Globus pallidus (tissue), 1 donor: Measurements from ENCODE around the gene CTCF.
"Not testable (repeated sequence)": the region's sequence is repeated elsewhere in the genome, so short reads cannot be mapped to it uniquely, and the experiment has no call there.

Source experiments
- DNase-seq: peaks from one replicate; pipeline ENCODE4 v3.0.0-alpha.2; 2015; ENCODE audit warnings: low spot score

The CTCF gene, protein sequence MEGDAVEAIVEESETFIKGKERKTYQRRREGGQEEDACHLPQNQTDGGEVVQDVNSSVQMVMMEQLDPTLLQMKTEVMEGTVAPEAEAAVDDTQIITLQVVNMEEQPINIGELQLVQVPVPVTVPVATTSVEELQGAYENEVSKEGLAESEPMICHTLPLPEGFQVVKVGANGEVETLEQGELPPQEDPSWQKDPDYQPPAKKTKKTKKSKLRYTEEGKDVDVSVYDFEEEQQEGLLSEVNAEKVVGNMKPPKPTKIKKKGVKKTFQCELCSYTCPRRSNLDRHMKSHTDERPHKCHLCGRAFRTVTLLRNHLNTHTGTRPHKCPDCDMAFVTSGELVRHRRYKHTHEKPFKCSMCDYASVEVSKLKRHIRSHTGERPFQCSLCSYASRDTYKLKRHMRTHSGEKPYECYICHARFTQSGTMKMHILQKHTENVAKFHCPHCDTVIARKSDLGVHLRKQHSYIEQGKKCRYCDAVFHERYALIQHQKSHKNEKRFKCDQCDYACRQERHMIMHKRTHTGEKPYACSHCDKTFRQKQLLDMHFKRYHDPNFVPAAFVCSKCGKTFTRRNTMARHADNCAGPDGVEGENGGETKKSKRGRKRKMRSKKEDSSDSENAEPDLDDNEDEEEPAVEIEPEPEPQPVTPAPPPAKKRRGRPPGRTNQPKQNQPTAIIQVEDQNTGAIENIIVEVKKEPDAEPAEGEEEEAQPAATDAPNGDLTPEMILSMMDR

DNA sequence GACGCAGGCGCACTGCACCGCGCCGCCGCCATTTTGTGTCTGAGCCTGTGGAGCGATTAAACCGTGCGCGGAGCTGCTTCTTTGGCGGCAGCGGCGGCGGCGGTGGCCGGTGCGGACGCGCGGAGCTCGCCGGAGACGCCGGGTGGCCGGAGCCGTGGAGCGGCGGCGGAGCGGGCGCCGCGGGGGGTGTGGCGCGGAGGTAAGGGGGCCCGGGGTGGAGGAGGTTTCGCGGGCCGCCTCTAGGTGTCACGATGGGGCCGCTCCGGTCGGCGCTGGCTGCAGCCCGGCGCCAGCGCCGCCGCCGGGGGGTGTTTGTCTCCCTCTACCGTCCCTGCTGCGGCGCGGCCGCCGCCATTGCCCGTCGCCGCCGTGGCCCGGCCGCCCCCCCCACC is at the start of gene CTCF:
CTCF (plus strand) TSS at position 1 of the 392 bp plus-strand sequence. CDS start 48,307 bp downstream, outside the sequence.
- peak; percentile 87 for DNase-seq

DNA sequence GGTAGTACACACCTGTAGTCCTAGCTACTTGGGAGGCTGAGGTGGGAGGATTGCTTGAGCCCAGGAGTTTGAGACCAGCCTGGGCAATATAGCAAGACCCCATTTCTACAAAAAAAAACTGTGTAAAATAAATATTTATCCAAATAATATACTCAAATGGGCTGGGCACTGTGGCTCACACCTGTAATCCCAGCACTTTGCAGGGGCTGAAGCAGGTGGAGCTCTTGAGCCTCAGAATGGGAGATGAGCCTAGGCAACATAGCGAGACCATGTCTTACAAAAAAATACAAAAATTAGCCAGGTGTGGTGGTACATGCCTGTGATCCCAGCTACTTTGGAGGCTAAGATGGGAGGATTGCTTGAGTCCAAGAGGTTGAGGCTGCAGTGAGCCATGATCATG is 48.4 kb upstream of the CTCF start:
- DNase-seq: not testable (repeated sequence)

DNA sequence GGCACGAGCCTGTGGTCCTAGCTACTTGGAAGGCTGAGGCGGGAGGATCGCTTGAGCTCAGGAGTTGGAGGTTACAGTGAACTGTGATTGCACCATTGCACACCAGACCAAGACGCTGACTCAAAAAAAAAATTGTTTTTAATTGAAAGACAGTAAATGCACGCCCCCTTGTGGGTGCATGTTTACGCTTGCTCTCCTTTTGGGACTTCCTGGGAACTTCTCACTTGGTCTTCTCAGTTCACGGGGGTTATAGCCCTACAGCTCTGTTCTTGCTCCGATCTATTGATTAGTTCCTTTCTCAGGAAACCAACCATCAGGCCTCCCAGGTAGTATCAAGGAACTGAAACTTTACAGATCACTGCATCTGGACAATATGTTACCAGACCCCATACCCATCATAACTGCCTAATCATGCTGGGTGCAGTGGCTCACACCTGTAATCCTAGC is 47.9 kb upstream of the CTCF start:
- peak; percentile 64 for DNase-seq

DNA sequence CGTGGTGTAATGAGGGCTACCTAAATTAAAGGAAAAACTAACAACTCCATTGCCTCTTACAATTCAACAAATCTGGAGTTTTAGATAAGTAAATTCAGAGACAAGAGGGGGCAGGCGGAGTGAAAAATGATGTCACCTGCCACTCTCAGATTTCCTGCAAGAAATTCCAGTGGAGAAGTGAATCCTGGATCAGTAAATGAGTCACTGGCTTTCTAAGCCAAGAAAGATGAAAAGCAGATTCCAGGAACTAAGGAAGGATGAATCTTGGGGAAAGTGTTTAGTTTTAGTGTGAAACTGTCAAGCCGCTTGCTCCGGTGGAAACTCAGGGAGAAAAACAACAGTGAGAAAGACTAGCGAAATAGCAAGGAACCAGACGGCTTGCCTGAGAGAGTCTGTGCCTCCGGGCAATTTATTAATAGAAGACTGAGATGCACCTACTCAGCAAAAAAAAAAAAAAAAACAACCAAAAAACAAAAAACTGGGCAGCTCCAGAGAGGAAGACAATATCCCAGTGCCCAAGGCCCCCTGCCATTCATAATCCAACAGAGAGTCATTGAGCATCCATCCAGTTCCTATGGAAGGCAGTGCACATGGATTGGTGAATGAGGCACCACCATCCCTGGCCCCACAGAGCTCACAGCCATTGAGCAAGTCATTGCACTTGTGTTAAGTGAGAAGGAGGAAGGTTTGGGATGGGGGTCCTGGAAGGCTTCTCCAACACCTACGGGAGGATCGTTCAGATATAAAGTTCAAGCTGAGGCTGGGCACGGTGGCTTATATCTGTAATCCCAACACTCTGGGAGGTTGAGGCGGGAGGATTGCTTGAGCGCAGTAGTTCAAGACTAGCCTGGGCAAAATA is 45.8 kb upstream of the CTCF start:
- no peak for DNase-seq

DNA sequence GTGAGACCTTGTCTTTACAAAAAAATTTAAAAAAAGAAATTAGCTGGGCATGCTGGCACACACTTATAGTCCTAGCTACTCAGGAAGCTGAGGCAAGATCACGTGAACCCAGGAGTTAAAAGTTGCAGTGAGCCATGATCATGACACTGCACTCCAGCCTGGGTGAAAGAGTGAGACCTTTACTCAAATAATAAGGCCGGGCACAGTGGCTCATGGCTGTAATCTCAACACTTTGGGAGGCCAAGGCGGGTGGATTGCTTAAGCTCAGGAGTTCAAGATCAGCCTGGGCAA is 45.2 kb upstream of the CTCF start:
- DNase-seq: no peak

DNA sequence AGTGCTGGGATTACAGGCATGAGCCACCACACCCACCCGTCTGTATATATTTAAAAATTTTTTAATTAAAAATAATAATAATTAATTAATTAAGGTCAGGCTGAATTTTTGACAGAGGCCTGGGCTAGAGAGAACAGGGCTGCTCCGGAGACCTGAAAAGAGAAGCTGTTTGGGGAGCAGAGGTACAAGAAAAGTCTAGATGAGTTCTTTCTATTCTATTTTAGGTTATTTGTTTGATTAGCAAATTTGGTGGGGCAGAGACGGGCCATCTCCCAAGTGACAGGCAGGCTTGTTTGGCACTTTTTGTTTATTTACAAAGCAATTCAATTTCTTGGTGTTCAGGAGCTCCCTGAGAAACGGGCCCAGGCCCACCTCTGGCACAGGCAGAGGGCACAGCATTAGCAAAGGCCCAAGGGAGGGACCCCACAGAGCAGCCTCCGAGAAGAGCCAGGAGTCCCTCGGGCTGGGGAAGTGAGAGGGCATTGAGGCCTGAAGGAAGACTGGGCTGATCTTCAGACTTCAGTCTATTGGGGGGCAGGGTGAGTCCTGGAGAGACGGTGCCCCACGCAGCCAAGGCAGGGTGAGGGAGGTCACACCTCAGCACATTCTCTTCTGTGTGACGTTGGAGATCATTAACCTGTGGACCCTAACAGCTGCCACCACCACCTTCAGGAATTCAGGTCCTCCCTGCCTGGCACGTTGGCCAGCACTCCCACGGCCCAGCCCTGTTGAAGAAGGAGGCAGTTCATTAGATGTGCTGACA is 44.5 kb upstream of the CTCF start:
- DNase-seq: no peak

DNA sequence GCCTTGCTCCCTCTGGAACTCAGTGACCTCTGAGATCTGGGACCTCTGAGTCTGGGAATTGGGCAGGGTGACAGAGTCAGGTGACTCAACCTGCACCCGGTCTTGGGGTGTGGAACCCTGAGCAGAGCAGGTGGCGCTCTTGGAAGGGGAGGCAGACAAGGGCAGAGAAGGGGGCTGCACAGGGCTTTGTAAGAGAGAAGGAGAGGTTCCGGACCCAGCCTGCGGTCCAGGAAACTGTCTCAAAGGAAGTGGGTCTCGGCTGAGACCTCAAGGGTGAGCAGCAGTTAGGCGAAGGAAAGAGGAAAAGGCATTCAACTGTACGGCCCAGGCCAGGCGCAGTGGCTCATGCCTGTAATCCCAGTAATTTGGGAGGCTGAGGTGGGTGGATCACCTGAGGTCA is 43.6 kb upstream of the CTCF start:
- DNase-seq: no peak

DNA sequence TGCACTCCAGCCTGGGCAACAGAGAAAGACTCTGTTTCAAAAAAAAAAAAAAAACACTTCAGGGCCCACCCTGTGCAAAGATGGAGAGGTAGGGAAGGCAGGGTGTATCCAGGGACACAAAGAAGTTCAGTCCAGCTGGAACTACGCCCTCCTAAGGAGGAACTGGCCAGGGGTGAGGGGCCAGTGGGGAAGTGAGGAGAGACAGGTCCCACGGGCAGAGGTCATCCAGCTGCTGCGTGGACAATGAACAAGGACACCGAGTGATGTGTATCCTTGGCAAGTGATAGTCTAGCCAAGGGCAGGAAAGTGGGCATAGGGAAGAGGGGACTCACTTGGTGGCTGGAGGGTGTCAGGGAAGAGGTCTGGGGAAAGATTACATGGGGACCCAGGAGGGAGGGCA is 43.1 kb upstream of the CTCF start:
- DNase-seq: no peak

DNA sequence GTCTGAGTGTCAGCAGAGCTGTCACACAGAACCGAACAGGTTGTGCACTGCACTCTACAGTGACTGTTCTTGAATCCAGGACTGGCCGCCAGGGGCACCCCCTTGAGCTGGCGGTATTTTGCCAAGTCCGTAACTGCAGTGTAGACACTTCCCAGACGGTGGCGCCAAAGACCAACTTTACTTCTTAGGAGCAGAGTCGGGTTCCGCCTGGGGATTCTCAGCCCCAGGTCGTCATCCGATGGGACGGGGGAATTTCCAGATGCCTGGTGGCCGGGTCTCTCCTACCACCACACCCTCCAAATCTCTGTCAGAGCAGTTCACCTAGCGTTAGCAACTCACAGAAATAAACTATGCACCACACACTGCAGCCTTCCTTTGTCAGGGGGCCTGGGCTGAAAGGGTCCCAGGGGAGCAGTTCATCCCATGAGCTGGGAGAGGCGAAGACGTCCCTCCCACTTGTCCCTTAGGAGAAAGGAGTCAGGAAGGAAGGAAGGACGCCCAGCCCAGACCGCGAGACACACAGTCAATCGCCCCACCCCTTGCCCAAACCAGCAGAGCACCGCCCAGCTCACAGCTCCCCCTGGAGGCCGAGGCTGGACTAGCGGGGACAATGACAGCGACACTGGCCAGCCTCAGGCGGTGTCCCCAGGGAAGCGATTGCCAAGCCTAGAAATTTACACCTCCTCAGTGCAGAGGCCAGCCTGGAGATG is 41.1 kb upstream of the CTCF start:
- DNase-seq: peak; percentile 92

DNA sequence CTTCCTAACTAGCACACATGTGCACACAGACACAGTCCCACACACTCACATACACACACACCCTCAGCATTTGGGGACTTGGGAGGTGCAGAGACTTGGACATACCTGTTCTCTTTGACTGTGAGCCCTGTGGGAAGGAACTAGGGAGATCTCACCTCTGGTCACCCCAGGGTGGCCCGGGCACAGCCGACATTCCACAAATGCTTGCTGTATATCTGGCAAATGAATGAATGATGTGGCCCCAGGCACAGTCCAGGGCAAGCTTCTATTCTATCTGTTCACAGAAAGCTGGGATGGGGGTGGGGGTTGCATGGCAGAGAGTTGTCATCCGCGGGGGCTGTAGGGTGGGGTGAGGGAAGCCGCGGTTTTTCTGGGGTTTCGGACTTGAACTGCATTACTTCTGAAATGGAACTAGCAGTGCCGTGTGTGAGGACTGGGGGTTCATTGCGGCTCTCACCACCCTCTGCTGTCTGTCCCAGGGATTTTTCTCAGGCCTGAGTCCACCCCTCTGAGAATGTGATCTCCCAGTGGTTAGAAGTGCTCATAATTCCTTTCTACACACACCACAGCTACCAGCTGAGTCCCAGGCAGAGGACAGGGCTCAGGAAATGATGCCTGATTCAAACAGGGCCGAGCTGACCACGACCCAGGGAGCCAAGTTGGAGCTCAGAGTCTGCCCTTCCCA is 37.0 kb upstream of the CTCF start:
- no peak for DNase-seq

DNA sequence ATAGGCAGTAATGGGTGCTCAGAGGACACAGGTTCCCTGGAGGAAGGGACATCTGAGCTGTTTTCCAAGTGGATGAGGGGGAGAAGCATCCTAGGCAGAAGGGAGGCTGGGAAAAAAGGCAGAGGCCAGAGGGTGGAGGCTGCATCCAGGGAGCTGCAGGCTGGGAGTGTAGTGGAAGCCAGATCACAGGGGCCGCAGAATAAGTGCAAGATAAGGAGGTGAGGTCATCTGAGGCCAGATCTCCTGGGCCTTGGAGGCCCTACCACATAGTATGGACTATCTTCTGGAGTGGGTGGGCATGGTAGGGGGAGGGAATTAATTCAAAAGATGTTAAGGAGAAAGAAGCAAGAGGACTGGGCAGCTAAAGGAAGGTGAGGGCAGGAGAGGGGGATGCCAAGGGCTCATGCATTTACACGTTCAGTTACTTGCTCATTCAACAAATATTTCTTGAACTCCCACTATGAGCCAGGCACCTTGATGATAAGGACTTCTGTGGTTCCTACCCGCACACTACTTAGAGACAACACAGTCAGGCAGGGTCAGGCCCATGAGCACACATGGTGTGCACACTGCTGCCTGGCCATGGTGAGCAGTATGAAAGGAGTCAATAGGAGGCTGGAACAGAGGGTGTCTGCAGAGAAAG is 36.1 kb upstream of the CTCF start:
- no peak for DNase-seq

DNA sequence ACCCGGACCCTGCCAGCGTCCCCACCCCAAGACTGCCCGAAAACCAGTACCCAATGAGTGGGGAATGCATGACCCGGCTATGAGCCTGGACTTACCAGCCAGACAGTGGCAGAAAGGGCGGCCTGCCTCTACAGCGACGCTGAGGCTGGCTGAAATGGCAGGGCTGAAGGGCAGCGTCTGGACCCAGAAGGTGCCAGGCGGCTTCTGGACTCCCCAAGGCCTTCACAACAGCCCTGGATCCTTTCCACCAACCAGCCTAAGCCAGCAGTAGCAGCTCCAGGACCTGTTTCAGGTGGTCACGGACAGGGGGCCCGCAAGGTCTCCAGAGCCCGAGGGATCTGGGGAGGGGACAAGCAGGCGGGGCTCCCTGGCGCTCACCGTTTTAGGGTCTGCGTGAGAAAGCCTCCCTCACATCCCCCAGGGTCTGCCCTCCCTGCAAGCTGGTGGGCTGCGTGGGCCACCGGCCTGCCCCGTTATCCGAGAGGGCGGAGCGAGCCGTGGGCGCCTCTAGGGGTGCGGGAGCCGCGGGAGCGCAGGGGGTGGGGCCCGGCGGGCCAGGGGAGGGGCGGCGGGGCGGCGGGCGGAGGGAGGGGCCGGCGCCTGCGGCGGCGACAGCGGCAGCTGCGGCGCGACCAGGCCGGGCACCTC is 34.0 kb upstream of the CTCF start, which contains the start of gene RIPOR1:
RIPOR1 (plus strand) TSS at position 608 of the 648 bp plus-strand sequence. CDS start 9,618 bp downstream, outside the sequence.
- peak; percentile 57 for DNase-seq

DNA sequence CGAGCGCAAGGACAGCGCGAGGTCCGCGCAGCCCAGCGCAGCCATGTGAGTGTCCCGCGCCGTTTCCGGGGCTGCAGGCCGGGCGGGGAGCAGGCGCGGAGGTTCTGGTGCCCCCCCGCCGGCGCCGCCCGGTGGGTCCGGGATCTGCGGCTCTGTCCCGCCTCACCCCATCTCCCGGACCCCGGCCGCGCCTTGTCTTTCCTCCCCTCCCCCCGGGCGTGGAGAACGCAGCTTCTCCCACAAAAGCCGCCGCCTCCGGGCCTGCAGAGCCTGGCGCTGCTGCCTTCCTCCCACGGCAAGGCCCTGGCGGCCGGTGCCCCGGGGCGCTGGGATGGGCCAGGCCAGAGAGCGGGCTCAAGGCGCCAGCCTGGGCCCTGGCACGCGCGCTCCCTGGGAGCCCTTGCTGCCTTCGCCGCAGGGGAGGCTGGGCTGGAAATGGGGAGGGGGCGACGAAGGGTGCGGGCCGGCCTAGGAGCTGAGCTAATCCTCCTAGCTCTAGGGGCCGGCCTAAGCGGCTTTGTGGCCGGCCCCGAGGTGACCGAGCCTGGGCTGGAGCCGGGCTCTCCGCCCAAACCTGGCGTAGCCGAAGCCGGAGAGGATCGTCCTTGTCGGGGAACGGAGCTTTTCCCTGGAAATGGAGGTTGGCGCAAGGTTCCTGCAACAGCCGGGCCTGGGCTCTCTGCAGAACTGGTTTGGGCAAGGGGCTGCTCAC is 33.3 kb upstream of the CTCF start:
- peak; percentile 12 for DNase-seq

DNA sequence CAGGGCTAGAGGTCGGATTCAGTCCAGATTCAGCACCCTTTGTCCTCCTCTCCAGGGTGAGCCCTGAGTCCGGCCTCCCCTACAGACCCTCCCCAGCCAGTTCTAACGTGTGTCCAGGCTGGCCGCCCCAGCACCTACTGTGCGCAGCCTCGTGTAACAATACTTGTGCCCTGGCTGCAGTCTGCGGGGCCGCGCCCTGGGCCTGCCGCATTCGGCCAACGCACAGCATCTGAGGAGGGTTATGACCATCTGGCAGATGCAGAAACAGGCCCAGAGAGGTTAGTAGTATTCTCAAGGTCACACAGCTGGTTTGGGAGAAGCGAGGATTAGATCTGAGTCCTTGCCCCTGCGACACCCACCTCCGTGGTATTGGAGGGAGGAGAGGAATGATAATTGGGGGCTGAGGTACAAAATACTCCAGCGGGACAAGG is 32.7 kb upstream of the CTCF start:
- DNase-seq: peak; percentile 20

DNA sequence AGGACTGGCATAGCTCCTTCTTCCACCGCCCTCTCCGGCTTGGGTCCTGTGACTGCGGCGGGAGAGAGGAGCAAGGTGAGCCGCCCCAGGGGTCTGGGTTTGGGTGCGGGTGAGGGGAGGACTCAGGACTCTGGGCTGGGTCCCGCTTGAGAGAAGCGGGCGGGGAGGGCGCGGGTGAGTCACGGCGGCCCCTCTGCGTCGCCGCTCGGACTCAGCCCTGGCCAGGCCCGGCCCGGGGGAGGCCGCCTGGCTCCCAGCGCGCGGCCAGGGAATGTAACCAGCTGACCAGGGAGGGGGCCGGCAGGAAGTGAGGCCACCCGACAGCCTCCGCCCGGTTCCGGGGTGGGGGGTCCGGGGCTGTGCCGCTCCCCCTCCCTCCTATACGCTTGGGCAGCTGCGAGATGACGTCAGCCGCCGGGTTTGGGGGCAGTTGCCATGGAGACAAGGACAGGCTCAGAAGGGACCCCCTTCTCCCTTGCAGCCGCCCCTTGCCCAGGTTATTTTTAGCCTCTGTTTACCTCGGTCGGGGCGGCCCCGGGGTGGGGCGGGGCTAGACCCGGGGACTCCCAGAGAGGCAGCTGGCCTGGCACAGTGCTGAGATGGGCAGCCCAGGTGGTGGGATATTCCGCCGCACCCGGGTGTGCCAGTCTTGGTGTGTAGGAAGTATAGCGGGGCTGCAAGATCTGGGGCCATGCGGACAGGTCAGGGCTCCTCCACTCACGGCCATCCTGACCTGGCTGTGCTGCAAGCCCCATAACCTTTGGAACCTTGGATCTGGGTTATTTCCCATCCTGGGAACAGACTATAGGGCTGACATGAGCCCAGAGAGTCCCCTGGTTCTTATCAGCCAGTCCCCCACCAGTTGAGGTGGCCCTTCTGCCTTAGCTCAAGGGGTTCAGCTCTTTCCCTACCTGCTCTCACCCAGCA is 32.0 kb upstream of the CTCF start:
- DNase-seq: peak; percentile 49

DNA sequence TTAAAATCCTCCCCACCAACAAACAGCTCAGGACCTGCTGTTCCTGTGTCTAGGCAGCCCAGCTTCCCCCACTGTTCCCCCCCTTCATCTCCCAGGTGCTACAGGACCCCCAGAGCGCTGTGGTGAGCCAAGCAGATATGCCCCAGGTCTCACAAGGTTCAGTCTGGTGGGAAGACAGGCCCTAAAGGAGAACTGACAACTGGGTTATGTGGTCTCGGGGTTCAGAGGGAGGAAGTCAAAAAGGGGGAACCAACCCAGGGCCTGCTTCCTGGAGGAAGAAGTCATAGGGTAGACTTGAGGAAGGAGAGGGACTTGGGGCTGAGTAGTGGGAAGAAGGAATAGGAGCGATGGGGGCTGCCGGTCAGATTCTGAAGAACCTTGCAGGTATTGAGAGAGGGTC is 31.1 kb upstream of the CTCF start:
- peak; percentile 64 for DNase-seq

DNA sequence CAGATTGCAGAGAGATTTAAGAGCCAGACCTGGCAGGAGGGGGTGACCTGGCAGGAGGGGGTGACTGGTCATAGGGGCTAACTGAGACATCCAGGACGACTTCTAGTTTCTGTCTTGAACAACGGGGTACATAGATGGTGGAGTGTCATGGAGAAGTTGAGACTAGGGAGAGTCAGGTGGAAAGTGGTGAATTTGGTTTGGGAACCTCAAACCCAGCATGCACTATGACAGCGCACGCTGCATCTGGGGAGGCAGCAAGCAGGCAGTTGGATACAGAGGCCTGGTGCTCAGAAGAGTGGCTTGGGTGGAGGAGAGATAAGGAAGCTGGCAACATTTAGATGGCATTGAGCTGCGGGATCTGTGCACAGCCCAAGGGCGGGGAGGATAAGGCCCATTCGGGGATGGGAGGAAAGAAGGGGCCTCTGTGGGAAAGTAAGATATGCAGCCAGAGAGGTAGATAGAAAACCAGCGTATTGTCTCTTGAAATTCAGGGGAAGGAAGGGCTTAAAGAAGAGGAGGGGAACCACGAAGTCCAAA is 29.2 kb upstream of the CTCF start:
- DNase-seq: no peak
